ENCODE results near the gene TRPM3. TPM values are rescaled to one million over a fixed set of nuclear protein-coding genes. Genes with fewer than 3 reads are reported as not detected.

The TRPM3 gene
- total RNA-seq, 1 donor from 2014 or later, result not detected

DNA sequence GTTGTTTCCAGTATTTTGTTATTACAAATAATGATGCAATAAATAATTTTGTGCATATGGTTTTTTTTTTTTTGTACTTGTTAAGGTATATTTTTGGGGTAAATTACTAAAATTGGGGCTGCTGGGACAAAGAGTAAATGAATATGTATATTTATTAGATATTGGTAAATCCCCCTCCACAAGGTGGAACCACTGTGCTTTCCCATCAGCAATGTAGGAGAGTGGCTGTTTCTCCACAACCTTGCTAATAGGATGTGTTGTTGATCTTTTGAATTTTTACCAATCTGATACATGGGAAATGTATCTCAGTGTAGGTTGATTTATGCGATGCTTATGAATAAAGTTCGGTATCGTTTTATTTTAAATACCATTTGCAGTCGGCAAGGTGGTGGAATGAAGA lies 118.1 kb downstream of the TRPM3 start:
- ChIA-PET POLR2A (no interaction called here), CTCF (no interaction called here)
- no peaks in the 10 kb centered on the region for H3K27me3 Mint-ChIP-seq
- DNase-seq, result no peak
- intact Hi-C loops (cut with micrococcal nuclease), result no loop called here
- no peak overlapping the region for H3K27ac Mint-ChIP-seq
- H3K4me1 Mint-ChIP-seq, result no peaks in the 10 kb centered on the region
- peaks cover 14% of the 10 kb centered on the region for H3K9me3 Mint-ChIP-seq
- H3K36me3 Mint-ChIP-seq (ENCODE audit: low read depth), result no peaks in the 10 kb centered on the region
- TF ChIP-seq CTCF (IDR thresholded peaks at IDR 0.05), result no peak
- no peak overlapping the region for H3K4me3 Mint-ChIP-seq
- ATAC-seq (ENCODE audit: low read depth), result no peak

- intact Hi-C loops (cut with micrococcal nuclease), result no loop called here
- Mint-ChIP-seq H3K4me1 (no peaks in the 10 kb centered on the region), H3K9me3 (peaks cover 9% of the 10 kb centered on the region), H3K4me3 (no peak overlapping the region), H3K27ac (no peak overlapping the region), H3K27me3 (no peaks in the 10 kb centered on the region), H3K36me3 (ENCODE audit: low read depth) (no peaks in the 10 kb centered on the region)
- DNase-seq (no peak), ATAC-seq (ENCODE audit: low read depth) (no peak)
- TF ChIP-seq CTCF (IDR thresholded peaks at IDR 0.05), result no peak
- ChIA-PET POLR2A (no interaction called here), CTCF (no interaction called here)
These were observed 119.5 kb downstream of the TRPM3 start for GRCh38 chr9:71001780-71002386.

DNA sequence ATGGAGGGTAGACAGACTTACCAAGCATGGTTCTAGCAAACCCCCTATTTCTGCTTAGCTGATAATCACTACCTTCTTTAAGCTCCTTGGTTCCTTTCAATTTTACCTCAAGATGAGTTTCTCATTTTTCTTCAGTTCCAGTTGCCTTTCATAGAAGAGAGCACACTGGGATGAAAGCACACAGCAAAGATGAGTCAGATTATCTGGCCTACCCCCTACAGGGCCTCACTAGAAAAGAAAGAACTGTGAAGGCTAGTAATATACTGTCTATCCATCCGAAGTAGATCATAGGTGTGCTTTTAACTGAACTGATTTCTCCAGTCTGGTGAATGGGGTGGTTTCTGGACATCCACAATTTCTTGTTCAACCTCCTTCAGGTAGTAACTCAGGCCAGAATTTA lies 122.5 kb downstream of the TRPM3 start:
- ChIA-PET POLR2A (no interaction called here), CTCF (no interaction called here)
- DNase-seq (no peak), ATAC-seq (ENCODE audit: low read depth) (no peak)
- Mint-ChIP-seq H3K4me1 (no peaks in the 10 kb centered on the region), H3K36me3 (ENCODE audit: low read depth) (no peaks in the 10 kb centered on the region), H3K4me3 (no peak overlapping the region), H3K9me3 (no peaks in the 10 kb centered on the region), H3K27me3 (peaks cover 2% of the 10 kb centered on the region), H3K27ac (no peak overlapping the region)
- no peak for TF ChIP-seq CTCF (IDR thresholded peaks at IDR 0.05)
- intact Hi-C loops (cut with micrococcal nuclease), result no loop called here

DNA sequence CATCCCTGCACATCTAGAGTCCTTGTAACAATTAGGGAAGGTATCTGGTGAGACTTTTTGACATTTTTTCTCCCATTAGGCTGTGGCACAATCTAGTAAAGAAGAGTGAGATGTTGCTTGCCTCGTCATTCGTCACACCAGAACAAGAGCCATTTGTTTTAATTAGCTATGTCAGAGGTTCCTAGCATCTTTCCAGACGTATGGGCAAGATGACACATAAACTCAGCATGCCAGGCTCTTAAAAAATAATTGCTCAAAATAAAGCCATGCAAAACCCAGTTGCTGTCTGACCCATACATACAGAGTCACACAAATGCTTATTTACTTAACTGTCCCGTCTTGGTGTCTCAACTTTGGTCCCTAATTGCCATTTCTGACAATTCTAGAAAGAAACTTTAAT lies 125.9 kb downstream of the TRPM3 start:
- no peak for TF ChIP-seq CTCF (IDR thresholded peaks at IDR 0.05)
- no peak for ATAC-seq (ENCODE audit: low read depth)

GRCh38 chr9:70994582-70994981 lies 126.8 kb downstream of the TRPM3 start:
- Mint-ChIP-seq H3K27ac (no peak overlapping the region), H3K4me1 (no peaks in the 10 kb centered on the region), H3K36me3 (ENCODE audit: low read depth) (no peaks in the 10 kb centered on the region), H3K27me3 (peaks cover 2% of the 10 kb centered on the region), H3K9me3 (no peaks in the 10 kb centered on the region), H3K4me3 (no peak overlapping the region)
- TF ChIP-seq CTCF (IDR thresholded peaks at IDR 0.05), result no peak
- CTCF ChIA-PET, result no interaction called here
- POLR2A ChIA-PET, result no interaction called here
- no peak for DNase-seq
- ATAC-seq (ENCODE audit: low read depth), result no peak
- intact Hi-C loops (cut with micrococcal nuclease), result no loop called here

More for the DNA sequence above, 125.9 kb downstream of the TRPM3 start:
- Mint-ChIP-seq H3K27me3 (peaks cover 2% of the 10 kb centered on the region), H3K9me3 (no peaks in the 10 kb centered on the region), H3K36me3 (ENCODE audit: low read depth) (no peaks in the 10 kb centered on the region), H3K27ac (no peak overlapping the region), H3K4me3 (no peak overlapping the region), H3K4me1 (no peaks in the 10 kb centered on the region)
- intact Hi-C loops (cut with micrococcal nuclease), result no loop called here
- DNase-seq, result no peak
- CTCF ChIA-PET, result no interaction called here
- POLR2A ChIA-PET, result no interaction called here

Data from activated B cell treated with CpG ODN at 0.5 μM for 24 hours (primary cell).